Activated B cell treated with CpG ODN at 0.5 μM for 24 hours (primary cell): Measurements from ENCODE around the gene SMAD3. TPM values are rescaled to one million over a fixed set of nuclear protein-coding genes. Genes with fewer than 3 reads are reported as not detected.

Experiments
- ATAC-seq: fragments of 200-7000 bp; cut with Tn5 transposase; one replicate; pipeline ENCODE4 v1.10.0; 2021; ENCODE audit warnings: low read depth, mild to moderate bottlenecking, moderate library complexity
- CTCF ChIA-PET: fragments of 350-600 bp; sonication (Branson Sonifier 250); formaldehyde crosslinking; loops from one replicate; lab custom pipeline; 2021; ENCODE audit warnings: antibody characterized with exemption; lab: Charles Lee
- POLR2A ChIA-PET: fragments of 350-600 bp; sonication (Branson Sonifier 250); formaldehyde crosslinking; loops from one replicate; lab custom pipeline; 2021; ENCODE audit warnings: antibody characterized with exemption; lab: Charles Lee
- DNase-seq: peaks from one replicate; pipeline ENCODE4 v3.0.0; 2022
- H3K27ac Mint-ChIP-seq: one replicate; pipeline ENCODE4 v1.8.0; 2020; ENCODE audit warnings: mixed read lengths
- H3K27me3 Mint-ChIP-seq: one replicate; pipeline ENCODE4 v1.8.0; 2021; ENCODE audit warnings: mixed read lengths
- H3K36me3 Mint-ChIP-seq: one replicate; pipeline ENCODE4 v1.8.0; 2021; ENCODE audit warnings: low read depth, mixed read lengths
- H3K4me1 Mint-ChIP-seq: one replicate; pipeline ENCODE4 v1.8.0; 2021; ENCODE audit warnings: mixed read lengths
- H3K4me3 Mint-ChIP-seq: one replicate; pipeline ENCODE4 v1.8.0; 2020; ENCODE audit warnings: mild to moderate bottlenecking, mixed read lengths
- H3K9me3 Mint-ChIP-seq: one replicate; pipeline ENCODE4 v1.8.0; 2020; ENCODE audit warnings: mixed read lengths
- CTCF ChIP-seq: fragments of 200-600 bp; IDR thresholded peaks from one replicate; pipeline ENCODE4 v1.8.0; 2022; ENCODE audit warnings: antibody characterized with exemption, mild to moderate bottlenecking
- intact Hi-C: fragments of 100-400 bp; cut with micrococcal nuclease; formaldehyde crosslinking; loops from one replicate; pipeline ENCODE4 v1.15.1; 2024
- total RNA-seq: library from RNA; stranded (reverse); gene quantifications from 2 replicates; pipeline ENCODE4 v1.2.3, GENCODE V29; 2022

The SMAD3 gene
- total RNA-seq, 1 donor from 2014 or later = 118 TPM

- H3K27ac Mint-ChIP-seq = peak overlapping the region; percentile 95
- H3K36me3 Mint-ChIP-seq = peaks cover 41% of the 10 kb centered on the region
- H3K27me3 Mint-ChIP-seq = no peaks in the 10 kb centered on the region
- ChIA-PET POLR2A (interaction anchor here (1.4 to 36.9 kb wide), 4 partner anchors 14 to 27 kb away, joined by 4 to 1703 read pairs (median 172); partner anchors contain the start of gene SMAD3), CTCF (interaction anchor here (0.6 to 7.9 kb wide), 2 partner anchors 12 to 149 kb away, joined by 4 to 70 read pairs; no protein-coding TSS in a partner anchor)
- peaks cover 94% of the 10 kb centered on the region for H3K4me1 Mint-ChIP-seq
- H3K9me3 Mint-ChIP-seq = no peaks in the 10 kb centered on the region
- peak overlapping the region; percentile 0 for H3K4me3 Mint-ChIP-seq
- DNase-seq (no peak), ATAC-seq (no peak)
- intact Hi-C loops = no loop called here
- no peak for TF ChIP-seq CTCF
These were observed 30.5 kb downstream of the SMAD3 start for GRCh38 chr15:67095912-67096311.

- Mint-ChIP-seq H3K4me1 (peaks cover 86% of the 10 kb centered on the region), H3K36me3 (peaks cover 41% of the 10 kb centered on the region), H3K27me3 (no peaks in the 10 kb centered on the region), H3K4me3 (peak overlapping the region; percentile 4), H3K27ac (peak overlapping the region; percentile 89), H3K9me3 (no peaks in the 10 kb centered on the region)
- no peak for DNase-seq
- ATAC-seq = no peak
- TF ChIP-seq CTCF = no peak
- POLR2A ChIA-PET = interaction anchor here (0.7 to 36.9 kb wide), 6 partner anchors 14 to 151 kb away, joined by 3 to 1703 read pairs (median 45); partner anchors contain the start of gene SMAD3
- intact Hi-C loops = no loop called here
- CTCF ChIA-PET = interaction anchor here (7.9 kb wide), 1 partner anchor 13 kb away, joined by 70 read pairs; no protein-coding TSS in a partner anchor
These were observed 31.3 kb downstream of the SMAD3 start for GRCh38 chr15:67096546-67097294.

- Mint-ChIP-seq H3K4me3 (no peak overlapping the region), H3K4me1 (peaks cover 79% of the 10 kb centered on the region), H3K36me3 (peaks cover 41% of the 10 kb centered on the region), H3K27ac (peak overlapping the region; percentile 89), H3K9me3 (no peaks in the 10 kb centered on the region), H3K27me3 (no peaks in the 10 kb centered on the region)
- no peak for TF ChIP-seq CTCF
- no peak for ATAC-seq
- intact Hi-C loops = no loop called here
- DNase-seq = no peak
- ChIA-PET POLR2A (interaction anchor here (0.7 to 36.9 kb wide), 5 partner anchors 15 to 151 kb away, joined by 3 to 1703 read pairs (median 4); no protein-coding TSS in a partner anchor), CTCF (interaction anchor here (7.9 kb wide), 1 partner anchor 14 kb away, joined by 70 read pairs; no protein-coding TSS in a partner anchor)
These were observed 32.0 kb downstream of the SMAD3 start for GRCh38 chr15:67097424-67097823.

GRCh38 chr15:67097930-67098740, 32.7 kb downstream of the SMAD3 start:
- Mint-ChIP-seq H3K27me3 (no peaks in the 10 kb centered on the region), H3K4me1 (peaks cover 72% of the 10 kb centered on the region), H3K4me3 (peak overlapping the region; percentile 63), H3K36me3 (peaks cover 45% of the 10 kb centered on the region), H3K9me3 (no peaks in the 10 kb centered on the region), H3K27ac (peak overlapping the region; percentile 89)
- no peak for TF ChIP-seq CTCF
- POLR2A ChIA-PET = interaction anchor here (0.5 to 36.9 kb wide), 5 partner anchors 16 to 142 kb away, joined by 3 to 1703 read pairs (median 13); partner anchors contain the start of gene SMAD3
- ATAC-seq (no peak), DNase-seq (no peak)
- intact Hi-C loops = no loop called here
- CTCF ChIA-PET = interaction anchor here (0.7 to 7.9 kb wide), 2 partner anchors 10 to 15 kb away, joined by 3 to 70 read pairs; no protein-coding TSS in a partner anchor
